Medulla oblongata (tissue), 1 donor: ENCODE data around the gene SLC26A5.
A peak's percentile ranks its signal among the peaks of the same experiment; 100 is the strongest.
"Not testable (repeated sequence)": the region's sequence is repeated elsewhere in the genome, so short reads cannot be mapped to it uniquely, and the experiment has no call there.

Experiments used
- DNase-seq: peaks from one replicate; pipeline ENCODE4 v3.0.0-alpha.2; 2015; ENCODE audit errors: extremely low spot score

SLC26A5 gene

GRCh38 chr7:103399687-103400086 is 46.3 kb downstream of the SLC26A5 start:
- DNase-seq = not testable (repeated sequence)

- no peak for DNase-seq
Measured at GRCh38 chr7:103398483-103399127, 47.4 kb downstream of the SLC26A5 start.

GRCh38 chr7:103396471-103396870 is 49.5 kb downstream of the SLC26A5 start:
- DNase-seq = no peak

GRCh38 chr7:103395071-103395470 is 50.9 kb downstream of the SLC26A5 start:
- no peak for DNase-seq

GRCh38 chr7:103394566-103394965 is 51.4 kb downstream of the SLC26A5 start:
- no peak for DNase-seq

- DNase-seq = no peak
Measured at GRCh38 chr7:103391976-103392375, 54.0 kb downstream of the SLC26A5 start.

- DNase-seq = no peak
Measured at GRCh38 chr7:103391150-103391549, 54.9 kb downstream of the SLC26A5 start.

- no peak for DNase-seq
Measured at GRCh38 chr7:103389263-103389662, 56.7 kb downstream of the SLC26A5 start.

- DNase-seq = no peak
Measured at GRCh38 chr7:103388469-103389140, 57.4 kb downstream of the SLC26A5 start.

GRCh38 chr7:103387242-103387641 is 58.8 kb downstream of the SLC26A5 start:
- no peak for DNase-seq

- DNase-seq = no peak
Measured at GRCh38 chr7:103382032-103382402, 64.0 kb downstream of the SLC26A5 start.

GRCh38 chr7:103381280-103382031 is 64.6 kb downstream of the SLC26A5 start:
- no peak for DNase-seq

GRCh38 chr7:103380395-103381191 is 65.4 kb downstream of the SLC26A5 start:
- DNase-seq = no peak

- DNase-seq = no peak
Measured at GRCh38 chr7:103379270-103379975, 66.6 kb downstream of the SLC26A5 start.

GRCh38 chr7:103373866-103374643 is 72.0 kb downstream of the SLC26A5 start:
- no peak for DNase-seq

GRCh38 chr7:103369432-103369831 is 76.6 kb downstream of the SLC26A5 start:
- no peak for DNase-seq

- DNase-seq = no peak
Measured at GRCh38 chr7:103349805-103350204, 96.2 kb downstream of the SLC26A5 start.

- no peak for DNase-seq
Measured at GRCh38 chr7:103348959-103349358, 97.0 kb downstream of the SLC26A5 start.

GRCh38 chr7:103348452-103348851 is 97.6 kb downstream of the SLC26A5 start:
- DNase-seq = no peak

GRCh38 chr7:103347507-103348267 is 98.3 kb downstream of the SLC26A5 start, which contains the start of gene PSMC2:
Gene PSMC2, plus strand, starts transcription at chr7:103347643. Its CDS starts 69 bp downstream, at chr7:103347712.
- peak; percentile 94 for DNase-seq
